Chondrocyte (in vitro differentiated cells): Measurements from ENCODE around the gene STARD3. TPM values are rescaled to one million over a fixed set of nuclear protein-coding genes. Genes with fewer than 3 reads are reported as not detected.

Experiments
- DNase-seq: peaks from one replicate; pipeline ENCODE4 v3.0.0; 2021; ENCODE audit warnings: mixed read lengths, low spot score
- H3K27ac Mint-ChIP-seq: one replicate; pipeline ENCODE4 v1.8.0; 2021; ENCODE audit warnings: mild to moderate bottlenecking, moderate library complexity, mixed read lengths; ENCODE audit not compliant: unreplicated experiment
- H3K27me3 Mint-ChIP-seq: 2 replicates; pipeline ENCODE4 v1.8.0; 2021; ENCODE audit warnings: low read depth, mixed read lengths
- H3K36me3 Mint-ChIP-seq: 2 replicates; pipeline ENCODE4 v1.8.0; 2021; ENCODE audit warnings: low read depth, mixed read lengths
- H3K4me1 Mint-ChIP-seq: 2 replicates; pipeline ENCODE4 v1.8.0; 2021; ENCODE audit warnings: low read depth, mild to moderate bottlenecking, mixed read lengths
- H3K4me3 Mint-ChIP-seq: one replicate; pipeline ENCODE4 v1.8.0; 2021; ENCODE audit warnings: mild to moderate bottlenecking, moderate library complexity, mixed read lengths; ENCODE audit not compliant: unreplicated experiment
- H3K9me3 Mint-ChIP-seq: 2 replicates; pipeline ENCODE4 v1.8.0; 2021; ENCODE audit warnings: low read depth, mixed read lengths
- total RNA-seq: library from RNA; stranded (reverse); gene quantifications from 3 replicates; pipeline ENCODE4 v1.2.1, GENCODE V29; 2021
- TF ChIP-seq, protein P1 (sequence below): fragments of 200-600 bp; sonication (generic); IDR thresholded peaks from 2 replicates; pipeline ENCODE4 v1.5.0; 2021; ENCODE audit warnings: antibody characterized with exemption, mild to moderate bottlenecking, moderate library complexity

Gene STARD3
- total RNA-seq, 1 donor from 2014 or later: 42.3 TPM

DNA sequence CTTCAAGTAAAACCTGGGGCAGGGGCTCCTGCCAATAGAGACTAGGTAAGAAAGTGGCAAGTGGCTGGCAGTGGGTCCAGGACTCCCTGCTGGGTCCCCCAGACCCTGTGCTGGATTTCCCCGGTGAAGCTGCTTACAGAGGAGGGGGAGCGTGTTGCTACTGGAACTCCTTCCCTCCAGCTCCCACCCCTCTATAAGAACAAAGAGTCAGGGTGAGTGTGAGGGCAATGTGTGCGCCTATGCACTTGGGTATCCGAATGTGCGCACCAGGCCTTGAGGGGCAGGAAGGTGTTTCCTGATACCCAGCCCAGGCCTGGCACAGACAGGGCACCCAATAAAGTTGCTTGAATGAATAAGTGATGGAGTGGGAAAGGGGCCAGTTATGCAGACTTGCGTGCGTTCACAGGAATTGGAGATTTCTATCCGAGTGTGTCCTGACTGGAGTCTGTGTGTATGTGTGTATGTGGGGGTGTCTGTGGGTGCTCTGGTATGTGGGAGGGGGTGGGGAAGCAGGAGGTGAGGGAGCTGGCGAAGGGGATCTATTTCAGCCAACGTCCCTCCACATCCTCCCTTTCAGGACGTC lies 40.9 kb upstream of the STARD3 start:
- TF ChIP-seq, protein P1, sequence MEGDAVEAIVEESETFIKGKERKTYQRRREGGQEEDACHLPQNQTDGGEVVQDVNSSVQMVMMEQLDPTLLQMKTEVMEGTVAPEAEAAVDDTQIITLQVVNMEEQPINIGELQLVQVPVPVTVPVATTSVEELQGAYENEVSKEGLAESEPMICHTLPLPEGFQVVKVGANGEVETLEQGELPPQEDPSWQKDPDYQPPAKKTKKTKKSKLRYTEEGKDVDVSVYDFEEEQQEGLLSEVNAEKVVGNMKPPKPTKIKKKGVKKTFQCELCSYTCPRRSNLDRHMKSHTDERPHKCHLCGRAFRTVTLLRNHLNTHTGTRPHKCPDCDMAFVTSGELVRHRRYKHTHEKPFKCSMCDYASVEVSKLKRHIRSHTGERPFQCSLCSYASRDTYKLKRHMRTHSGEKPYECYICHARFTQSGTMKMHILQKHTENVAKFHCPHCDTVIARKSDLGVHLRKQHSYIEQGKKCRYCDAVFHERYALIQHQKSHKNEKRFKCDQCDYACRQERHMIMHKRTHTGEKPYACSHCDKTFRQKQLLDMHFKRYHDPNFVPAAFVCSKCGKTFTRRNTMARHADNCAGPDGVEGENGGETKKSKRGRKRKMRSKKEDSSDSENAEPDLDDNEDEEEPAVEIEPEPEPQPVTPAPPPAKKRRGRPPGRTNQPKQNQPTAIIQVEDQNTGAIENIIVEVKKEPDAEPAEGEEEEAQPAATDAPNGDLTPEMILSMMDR: no peak
- DNase-seq: no peak
- no peaks in the 10 kb centered on the region for H3K9me3 Mint-ChIP-seq
- H3K4me1 Mint-ChIP-seq: peaks cover 3% of the 10 kb centered on the region
- peaks cover 4% of the 10 kb centered on the region for H3K36me3 Mint-ChIP-seq
- no peak overlapping the region for H3K27ac Mint-ChIP-seq
- no peak overlapping the region for H3K4me3 Mint-ChIP-seq
- H3K27me3 Mint-ChIP-seq: peaks cover 78% of the 10 kb centered on the region

DNA sequence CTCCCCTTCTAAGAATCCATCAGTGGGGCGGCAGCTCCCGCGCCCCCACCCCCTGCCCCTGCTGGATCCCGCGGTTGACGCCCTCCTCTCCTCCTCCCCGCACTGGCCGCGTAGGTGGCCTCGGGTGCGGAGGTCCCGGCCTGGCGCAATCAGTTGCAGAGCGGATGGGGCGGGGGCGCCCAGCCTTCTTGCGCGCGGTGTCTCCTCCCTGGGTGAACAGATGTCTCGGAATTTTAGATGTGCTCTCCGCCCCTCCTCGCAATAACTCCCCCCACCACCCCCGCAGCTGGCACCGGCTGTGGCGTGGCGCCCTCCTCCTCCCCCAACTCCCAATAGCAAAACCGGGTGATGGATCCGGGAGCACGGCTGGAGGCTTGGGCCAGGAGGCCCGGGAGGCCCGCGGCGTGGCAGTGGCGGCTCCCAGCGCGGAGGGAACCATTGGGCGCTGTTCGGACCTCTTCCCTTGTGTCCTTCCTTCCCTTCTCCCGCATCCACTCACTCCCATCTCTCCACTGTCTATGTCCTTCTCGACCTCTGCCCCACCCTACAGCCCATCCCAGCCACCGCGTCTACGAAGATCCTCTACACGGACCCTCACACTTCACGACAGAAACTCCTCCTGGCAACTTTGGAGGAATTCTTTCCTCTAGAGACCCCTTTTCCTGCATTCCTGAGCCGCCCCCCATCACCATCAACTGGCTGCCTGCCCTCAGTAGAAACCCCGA lies 40.2 kb upstream of the STARD3 start:
- Mint-ChIP-seq H3K36me3 (peaks cover 4% of the 10 kb centered on the region), H3K27me3 (peaks cover 79% of the 10 kb centered on the region), H3K27ac (no peak overlapping the region), H3K4me1 (peaks cover 3% of the 10 kb centered on the region), H3K4me3 (no peak overlapping the region), H3K9me3 (no peaks in the 10 kb centered on the region)
- TF ChIP-seq, protein P1: no peak
- DNase-seq: no peak

DNA sequence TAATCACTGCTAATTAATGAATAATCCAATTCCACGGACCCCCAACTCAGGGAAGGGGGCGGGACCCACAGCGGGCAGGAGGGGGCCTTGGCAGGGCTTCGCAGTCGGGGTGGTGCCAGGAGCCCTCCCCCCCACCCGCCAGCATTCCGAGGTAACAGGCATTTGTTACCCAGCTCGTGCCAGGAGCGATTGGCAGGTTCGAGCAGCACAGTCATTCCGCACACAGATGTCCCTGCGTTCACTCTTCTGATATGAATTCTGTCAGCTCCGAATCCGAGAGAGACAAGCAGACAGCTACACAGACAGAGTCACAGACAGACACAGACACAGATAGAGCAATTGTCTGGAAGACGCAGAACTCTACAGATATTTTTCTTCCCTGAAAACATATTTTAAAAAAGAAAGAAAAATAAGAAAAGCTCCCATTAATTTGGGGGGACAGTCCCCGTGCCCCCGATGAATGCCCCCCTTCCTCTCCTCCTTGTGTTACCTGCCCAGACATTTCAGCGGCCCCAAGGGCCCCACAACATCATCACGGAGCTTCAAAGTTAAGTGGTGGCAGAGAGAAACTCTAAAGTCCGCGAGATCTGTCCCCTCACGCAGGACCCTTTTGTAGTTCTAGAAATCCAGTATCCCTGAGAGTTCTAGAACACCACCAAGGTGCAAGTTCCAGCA lies 39.4 kb upstream of the STARD3 start:
- no peak for DNase-seq
- Mint-ChIP-seq H3K4me3 (no peak overlapping the region), H3K27me3 (peaks cover 80% of the 10 kb centered on the region), H3K4me1 (peaks cover 3% of the 10 kb centered on the region), H3K27ac (no peak overlapping the region), H3K36me3 (peaks cover 3% of the 10 kb centered on the region), H3K9me3 (no peaks in the 10 kb centered on the region)
- TF ChIP-seq, protein P1: no peak

DNA sequence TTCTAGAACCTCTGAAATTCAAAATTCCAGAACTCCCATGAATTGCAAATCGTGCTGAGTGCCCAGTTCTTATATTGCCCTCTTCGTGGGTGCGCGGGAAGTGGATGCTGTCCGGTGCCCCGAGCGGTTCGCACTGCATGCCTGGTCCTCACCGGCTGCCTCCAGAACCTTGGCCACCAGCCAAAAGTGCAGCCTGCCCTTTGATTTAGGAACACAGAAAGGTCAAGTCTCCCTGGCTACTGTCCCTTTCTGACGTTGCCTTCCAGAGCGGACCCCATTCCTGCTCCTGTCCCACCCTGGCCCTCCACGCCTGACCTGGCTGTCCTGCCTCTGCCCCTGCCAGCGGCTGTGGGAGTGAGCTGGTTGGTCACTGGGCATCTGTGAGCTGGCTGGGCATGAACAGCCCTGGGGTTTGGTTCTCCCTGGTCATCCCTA lies 38.9 kb upstream of the STARD3 start:
- H3K4me1 Mint-ChIP-seq: peaks cover 3% of the 10 kb centered on the region
- H3K27ac Mint-ChIP-seq: no peak overlapping the region
- H3K4me3 Mint-ChIP-seq: no peak overlapping the region
- peaks cover 84% of the 10 kb centered on the region for H3K27me3 Mint-ChIP-seq
- no peak for DNase-seq
- no peaks in the 10 kb centered on the region for H3K9me3 Mint-ChIP-seq
- H3K36me3 Mint-ChIP-seq: peaks cover 3% of the 10 kb centered on the region
- TF ChIP-seq, protein P1: no peak

DNA sequence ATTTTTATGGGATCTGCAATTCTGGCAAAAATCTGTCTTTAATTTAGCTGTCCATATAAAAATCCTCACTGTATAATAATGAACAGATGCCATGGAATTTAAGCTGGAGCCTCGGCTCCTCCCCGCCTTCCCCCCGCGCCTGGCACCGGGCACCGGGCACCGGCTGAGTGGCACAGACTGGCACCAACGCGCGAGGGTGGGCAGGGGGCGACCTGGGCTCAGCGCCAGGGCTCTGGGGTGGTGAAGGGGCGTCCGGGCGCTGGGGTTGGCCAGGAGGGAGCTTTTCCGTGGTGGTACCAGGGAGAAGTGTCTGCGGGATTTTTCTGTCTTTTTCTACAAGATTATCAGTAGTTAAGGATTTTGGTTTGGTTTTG lies 38.3 kb upstream of the STARD3 start:
- H3K36me3 Mint-ChIP-seq: peaks cover 3% of the 10 kb centered on the region
- DNase-seq: no peak
- peaks cover 3% of the 10 kb centered on the region for H3K4me1 Mint-ChIP-seq
- H3K27me3 Mint-ChIP-seq: peaks cover 84% of the 10 kb centered on the region
- H3K27ac Mint-ChIP-seq: no peak overlapping the region
- H3K9me3 Mint-ChIP-seq: no peaks in the 10 kb centered on the region
- no peak overlapping the region for H3K4me3 Mint-ChIP-seq
- TF ChIP-seq, protein P1: no peak
